ENCODE measurements around the gene TKFC.

TKFC gene

GRCh38 chr11:61325649-61326414 lies 7.2 kb upstream of the TKFC start:
- DNase-seq = no peak

GRCh38 chr11:61327669-61328071 lies 5.4 kb upstream of the TKFC start:
- DNase-seq = no peak

- DNase-seq = no peak
These were observed 4.7 kb upstream of the TKFC start for GRCh38 chr11:61328351-61328750.

GRCh38 chr11:61329871-61330270 lies 3.2 kb upstream of the TKFC start:
- DNase-seq = no peak

- no peak for DNase-seq
These were observed 1.4 kb upstream of the TKFC start for GRCh38 chr11:61331651-61332050.

- no peak for DNase-seq
These were observed 689 bp upstream of the TKFC start for GRCh38 chr11:61332281-61332796.

GRCh38 chr11:61333550-61334433 lies 764 bp downstream of the TKFC start:
- no peak for DNase-seq

GRCh38 chr11:61334434-61335354 lies 1.7 kb downstream of the TKFC start:
- DNase-seq = no peak

GRCh38 chr11:61335355-61335710 lies 2.3 kb downstream of the TKFC start:
- DNase-seq = no peak

- peak; percentile 17 to 65 for DNase-seq
These were observed 3.3 kb downstream of the TKFC start for GRCh38 chr11:61336171-61336935.

- no peak for DNase-seq
These were observed 4.9 kb downstream of the TKFC start for GRCh38 chr11:61337706-61338470.

GRCh38 chr11:61338783-61339489 lies 5.9 kb downstream of the TKFC start:
- no peak for DNase-seq

GRCh38 chr11:61339490-61339878 lies 6.5 kb downstream of the TKFC start:
- no peak for DNase-seq

- DNase-seq = no peak
These were observed 8.0 kb downstream of the TKFC start for GRCh38 chr11:61340979-61341378.

GRCh38 chr11:61341706-61342105 lies 8.7 kb downstream of the TKFC start:
- no peak for DNase-seq

- DNase-seq = no peak
These were observed 9.3 kb downstream of the TKFC start for GRCh38 chr11:61342207-61342803.

GRCh38 chr11:61343792-61344745 lies 11.0 kb downstream of the TKFC start:
- no peak for DNase-seq

GRCh38 chr11:61345170-61345610 lies 12.2 kb downstream of the TKFC start:
- no peak for DNase-seq

Measured in NCI-H187 (cell line).